HG03342 (cell line): Measurements from ENCODE around the gene HSF4.

Experiments
- ATAC-seq: cut with Tn5 transposase; IDR thresholded peaks from one replicate; pipeline ENCODE4 v1.9.1; 2021; ENCODE audit warnings: mild to moderate bottlenecking, moderate library complexity; ENCODE audit not compliant: unreplicated experiment

The HSF4 gene

GRCh38 chr16:67215706-67216105 is 51.2 kb downstream of the HSF4 start:
- no peak for ATAC-seq

DNA sequence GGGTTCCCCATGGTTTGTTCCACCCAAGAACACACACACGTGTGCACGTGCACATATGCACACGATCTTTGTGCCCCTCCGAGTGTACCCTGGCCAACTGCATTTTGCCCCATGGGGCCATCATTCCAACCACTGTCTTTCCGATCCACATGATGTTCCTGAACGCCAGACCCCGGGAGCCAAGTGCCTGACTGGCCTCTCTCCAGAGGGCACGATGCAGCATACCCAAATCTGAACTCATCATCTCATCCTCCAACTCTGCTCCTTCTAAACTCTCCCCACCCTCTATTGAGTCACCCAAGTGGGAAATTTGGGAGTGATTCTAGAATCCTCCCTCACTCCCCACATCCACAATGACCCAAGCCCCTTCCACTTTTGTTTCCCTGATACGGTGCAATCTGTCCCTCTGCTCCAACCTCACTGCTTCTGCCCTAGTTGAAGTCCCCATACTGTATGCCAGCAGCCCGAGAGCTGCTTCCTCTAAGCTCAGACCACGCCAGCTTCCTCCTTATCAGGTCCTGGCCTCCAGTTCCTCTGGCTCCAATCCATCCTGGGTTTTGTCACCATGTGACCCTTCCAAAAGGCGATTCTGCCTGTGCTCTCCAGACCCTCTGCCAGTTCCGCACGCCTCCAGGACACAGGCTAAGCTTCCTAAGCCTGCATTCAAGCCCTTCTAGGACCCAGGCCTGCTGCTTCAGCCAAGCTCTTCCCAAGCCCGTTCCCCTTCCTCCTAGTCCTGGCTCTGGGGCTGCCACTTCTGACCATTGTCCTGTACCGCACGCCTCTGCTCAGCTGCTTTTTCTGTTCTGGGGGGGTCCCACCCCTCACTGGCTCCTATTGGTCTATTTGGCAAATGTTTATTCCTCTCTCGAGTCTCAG is 52.3 kb downstream of the HSF4 start:
- no peak for ATAC-seq
